HK-2 (cell line): ENCODE measurements around the gene FMO5.
"Not testable (repeated sequence)": the region's sequence is repeated elsewhere in the genome, so short reads cannot be mapped to it uniquely, and the experiment has no call there.

Experiments used
- DNase-seq: peaks from one replicate; pipeline ENCODE4 v3.0.0-alpha.2; 2018; ENCODE audit not compliant: unreplicated experiment

Gene FMO5

DNA sequence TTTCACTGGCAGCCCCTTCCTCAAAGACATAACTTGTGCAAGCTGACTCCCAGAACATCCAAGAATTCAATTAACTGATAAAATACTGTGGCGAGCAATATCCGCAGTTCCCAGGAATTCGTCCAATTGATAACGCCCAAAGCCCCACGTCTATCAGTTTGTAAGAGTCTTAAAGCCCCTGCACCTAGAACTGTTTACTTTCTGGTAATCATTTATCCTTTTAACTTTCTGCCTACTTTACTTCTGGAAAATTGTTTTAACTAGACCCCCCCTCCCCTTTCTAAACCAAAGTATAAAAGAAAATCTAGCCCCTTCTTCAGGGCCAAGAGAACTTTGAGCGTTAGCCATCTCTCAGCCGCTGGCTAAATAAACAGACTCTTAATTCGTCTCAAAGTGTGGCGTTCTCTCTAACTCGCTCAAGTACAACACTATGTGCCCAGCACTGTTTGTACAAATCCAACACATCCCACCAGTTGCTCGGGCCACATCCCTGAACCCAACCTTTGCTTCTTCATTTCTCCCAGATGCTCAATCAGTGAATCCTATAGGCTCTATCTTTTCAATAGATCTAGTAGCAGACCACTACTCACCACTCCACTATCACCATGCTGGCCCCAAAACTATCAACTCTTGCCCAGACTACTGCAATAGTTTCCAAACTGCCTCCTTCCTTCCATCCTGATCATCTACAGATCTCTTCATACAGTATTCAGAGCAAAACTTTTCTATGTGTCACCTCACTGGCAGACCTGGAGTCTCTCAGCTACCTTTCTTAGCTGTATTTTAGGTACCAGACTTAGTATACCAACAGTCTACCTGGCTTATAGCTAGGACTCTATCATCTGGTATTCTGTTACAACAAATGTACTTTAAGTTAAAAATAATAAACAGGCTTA lies 14.0 kb upstream of the FMO5 start:
- no peak for DNase-seq

DNA sequence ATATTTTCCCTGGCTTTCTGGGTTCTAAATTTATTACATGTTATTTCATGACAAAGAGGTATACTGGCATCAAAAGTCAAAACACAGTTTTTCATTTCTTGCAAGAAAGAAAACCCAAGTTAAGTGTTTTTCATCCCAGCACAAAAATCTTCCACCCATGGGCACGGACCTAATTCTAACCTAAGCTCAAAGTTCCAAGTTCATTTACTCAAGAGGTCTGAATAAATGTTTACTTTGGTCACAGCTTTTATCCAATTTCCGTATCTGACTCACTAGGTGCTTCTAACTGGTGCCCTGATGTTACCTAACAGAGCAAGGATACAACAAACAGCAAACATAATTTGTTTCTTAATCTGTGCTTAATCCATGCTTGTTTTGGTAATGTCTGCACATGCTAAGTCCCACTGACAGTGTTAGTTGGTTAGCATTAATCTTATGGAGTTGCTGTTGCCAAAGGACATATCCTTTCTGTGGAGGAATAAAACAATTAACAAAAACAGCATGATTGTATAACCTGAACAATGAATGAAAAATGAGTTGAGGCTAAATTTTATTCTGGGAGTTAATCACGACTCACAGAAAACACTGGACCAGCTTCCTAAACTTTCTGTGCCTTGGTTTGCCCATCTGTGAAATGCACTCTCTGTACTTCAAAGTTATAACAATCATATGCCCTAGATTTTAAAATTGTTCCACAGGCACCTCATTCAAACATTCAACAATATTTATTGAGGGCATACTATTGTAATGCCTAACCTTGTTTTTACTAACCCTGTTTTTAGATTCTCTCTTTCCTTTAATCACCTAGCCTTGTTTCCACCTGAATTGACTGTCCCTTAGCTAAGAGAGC lies 13.1 kb upstream of the FMO5 start:
- no peak for DNase-seq

- no peak for DNase-seq
These were observed 12.0 kb upstream of the FMO5 start for GRCh38 chr1:147236959-147237791.

GRCh38 chr1:147236448-147236847 lies 11.3 kb upstream of the FMO5 start:
- DNase-seq = no peak

GRCh38 chr1:147235822-147236221 lies 10.7 kb upstream of the FMO5 start:
- DNase-seq = no peak

DNA sequence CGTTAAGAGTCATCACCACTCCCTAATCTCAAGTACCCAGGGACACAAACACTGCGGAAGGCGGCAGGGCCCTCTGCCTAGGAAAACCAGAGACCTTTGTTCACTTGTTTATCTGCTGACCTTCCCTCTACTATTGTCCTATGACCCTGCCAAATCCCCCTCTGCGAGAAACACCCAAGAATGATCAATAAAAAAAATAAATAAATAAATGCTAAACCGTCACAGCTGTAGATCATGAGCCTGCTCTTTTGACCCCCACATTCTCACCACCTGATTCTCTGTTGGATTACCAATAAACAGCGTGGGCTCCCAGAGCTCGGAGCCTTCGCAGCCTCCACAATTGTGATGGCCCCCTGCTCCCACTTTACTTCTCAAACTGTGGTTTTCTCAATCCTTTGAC lies 8.8 kb upstream of the FMO5 start:
- DNase-seq = not testable (repeated sequence)

DNA sequence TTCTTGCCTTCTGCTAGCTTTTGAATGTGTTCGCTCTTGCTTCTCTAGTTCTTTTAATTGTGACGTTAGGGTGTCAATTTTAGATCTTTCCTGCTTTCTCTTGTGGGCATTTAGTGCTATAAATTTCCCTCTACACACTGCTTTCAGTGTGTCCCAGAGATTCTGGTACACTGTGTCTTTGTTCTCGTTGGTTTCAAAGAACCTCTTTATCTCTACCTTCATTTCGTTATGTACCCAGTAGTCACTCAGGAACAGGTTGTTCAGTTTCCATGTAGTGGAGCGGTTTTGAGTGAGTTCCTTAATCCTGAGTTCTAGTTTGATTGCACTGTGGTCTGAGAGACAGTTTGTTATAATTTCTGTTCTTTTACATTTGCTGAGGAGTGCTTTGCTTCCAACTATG lies 5.9 kb upstream of the FMO5 start:
- not testable (repeated sequence) for DNase-seq

GRCh38 chr1:147223740-147224615 lies 1.2 kb downstream of the FMO5 start:
- DNase-seq = no peak

GRCh38 chr1:147218606-147219005 lies 6.5 kb downstream of the FMO5 start:
- no peak for DNase-seq

GRCh38 chr1:147217141-147217540 lies 8.0 kb downstream of the FMO5 start:
- DNase-seq = no peak

- no peak for DNase-seq
These were observed 9.0 kb downstream of the FMO5 start for GRCh38 chr1:147216124-147216523.

DNA sequence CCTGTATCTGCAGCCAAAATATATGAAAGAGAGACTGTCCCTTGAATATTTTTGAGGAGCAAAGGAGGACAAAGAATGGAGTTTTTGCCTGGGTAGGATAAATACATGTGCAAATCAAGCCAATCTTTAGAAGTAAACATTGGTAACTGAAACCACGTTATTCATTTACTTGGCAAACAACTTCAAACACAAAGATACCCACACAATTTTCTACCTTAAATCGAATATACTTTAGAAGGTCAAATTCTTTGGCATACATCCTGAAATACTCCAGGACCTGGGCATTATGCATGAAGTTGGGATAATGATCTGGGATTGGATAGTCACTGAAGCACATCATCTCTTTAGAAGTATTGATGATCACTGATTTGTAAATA lies 9.6 kb downstream of the FMO5 start:
- no peak for DNase-seq

DNA sequence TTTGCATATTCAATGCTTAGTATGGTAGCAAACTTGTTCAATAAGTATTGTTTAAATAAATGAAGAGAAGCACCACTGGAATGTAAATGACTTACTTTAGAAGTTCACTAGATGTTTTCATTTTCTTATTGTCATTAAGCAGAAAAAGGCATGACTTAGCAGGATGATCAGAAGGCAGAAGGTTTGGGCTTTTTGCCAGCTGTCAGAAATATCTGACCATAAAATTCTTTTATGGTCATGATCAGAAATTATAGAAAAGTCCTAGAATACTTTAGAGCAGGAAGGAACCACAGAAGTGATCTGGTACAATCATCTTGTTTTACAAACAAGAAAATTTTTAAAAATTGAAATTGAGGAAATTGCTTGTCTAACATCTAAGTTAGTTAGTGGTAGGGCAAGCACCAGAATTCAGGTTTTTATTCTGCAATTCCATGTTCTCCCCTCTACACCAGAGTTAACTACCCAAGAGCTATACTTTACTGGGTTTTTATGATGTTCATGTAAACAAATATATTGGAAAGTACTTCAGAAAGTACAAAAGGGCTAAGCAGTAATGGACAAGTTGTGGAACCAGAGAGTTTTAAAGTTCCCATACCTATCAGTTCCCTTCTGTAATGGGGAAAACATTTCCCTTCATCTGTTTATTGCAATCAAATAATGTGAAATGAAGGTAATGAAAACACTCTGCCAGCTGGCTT lies 10.1 kb downstream of the FMO5 start:
- DNase-seq = no peak

GRCh38 chr1:147214325-147214724 lies 10.8 kb downstream of the FMO5 start:
- DNase-seq = no peak

DNA sequence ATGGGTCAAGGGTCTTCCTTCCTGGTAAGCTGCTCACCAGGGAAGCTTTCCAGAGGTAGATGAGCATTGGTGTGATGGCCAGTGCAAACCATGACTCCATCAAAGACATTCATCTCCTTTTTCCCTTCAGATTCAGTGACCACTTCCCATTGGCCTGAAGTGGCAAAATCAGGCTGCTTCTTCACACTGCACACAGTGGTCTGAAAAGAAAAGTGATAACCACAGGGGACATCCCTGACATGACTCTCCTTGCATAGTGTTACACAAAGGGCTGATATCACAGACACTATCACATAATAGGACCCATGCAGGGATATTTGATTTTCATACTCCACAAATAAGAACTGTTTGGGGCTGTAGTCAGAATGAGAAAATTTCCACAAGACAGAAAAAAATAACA lies 11.9 kb downstream of the FMO5 start:
- no peak for DNase-seq

- DNase-seq = no peak
These were observed 13.6 kb downstream of the FMO5 start for GRCh38 chr1:147211577-147211976.

DNA sequence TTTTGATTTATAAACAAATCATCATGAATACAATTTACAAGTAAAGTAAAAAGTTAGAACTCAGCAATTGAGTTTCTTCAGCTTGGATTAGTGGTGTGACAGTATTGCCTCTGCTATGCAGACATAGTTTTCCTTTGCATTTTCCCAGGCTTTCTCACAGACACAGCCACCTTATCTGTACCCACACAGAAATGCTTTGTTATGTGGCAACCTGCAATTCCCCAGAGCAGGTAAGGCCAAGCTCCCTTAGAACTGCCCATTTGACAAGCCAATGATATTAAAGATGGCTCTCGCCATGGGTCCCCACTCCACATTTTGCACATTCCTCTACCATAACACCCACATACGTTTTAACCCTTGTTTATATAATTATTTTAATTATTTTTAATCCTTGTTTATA lies 14.2 kb downstream of the FMO5 start:
- no peak for DNase-seq

GRCh38 chr1:147209825-147210821 lies 15.0 kb downstream of the FMO5 start:
- DNase-seq = no peak

DNA sequence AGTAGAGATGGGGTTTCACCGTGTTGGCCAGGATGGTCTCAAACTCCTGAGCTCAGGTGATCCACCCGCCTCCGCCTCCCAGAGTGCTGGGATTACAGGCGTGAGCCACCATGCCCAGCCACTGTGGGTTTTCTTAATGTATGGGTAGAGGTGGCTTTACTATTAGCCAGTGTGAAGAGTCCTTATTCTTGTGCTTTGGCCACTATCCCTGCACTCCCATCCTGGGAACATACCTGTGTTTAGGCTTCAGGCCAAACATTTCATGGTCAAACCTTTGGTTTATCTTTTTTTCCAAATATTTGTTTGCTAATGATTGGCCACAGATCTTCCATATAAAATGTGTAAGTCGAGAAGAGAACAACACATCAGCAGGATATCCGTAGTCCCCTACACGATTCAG lies 16.5 kb downstream of the FMO5 start:
- no peak for DNase-seq
